H9 (cell line): Measurements from ENCODE around the gene FBLN2. TPM values are rescaled to one million over a fixed set of nuclear protein-coding genes. Genes with fewer than 3 reads are reported as not detected.
A peak's percentile ranks its signal among the peaks of the same experiment; 100 is the strongest.

Source experiments
- DNase-seq: peaks from one replicate; pipeline ENCODE4 v3.0.0-alpha.2; 2017
- H2AFZ ChIP-seq: one replicate; pipeline ENCODE4 v1.6.1; 2013; ENCODE audit warnings: mild to moderate bottlenecking, low read length, control low read depth, moderate library complexity
- H2AK5ac ChIP-seq: 2 replicates; pipeline ENCODE4 v1.6.1; 2013; ENCODE audit warnings: low read length, control low read depth, mixed read lengths; ENCODE audit not compliant: insufficient read length
- H2BK120ac ChIP-seq: one replicate; pipeline ENCODE4 v1.6.1; 2013; ENCODE audit warnings: low read depth, mild to moderate bottlenecking, low read length, control low read depth, inconsistent platforms; ENCODE audit not compliant: poor library complexity, severe bottlenecking
- H2BK12ac ChIP-seq: 2 replicates; pipeline ENCODE4 v1.6.1; 2013; ENCODE audit warnings: low read length, control low read depth, mixed read lengths, low read depth; ENCODE audit not compliant: insufficient read length
- H2BK15ac ChIP-seq: 2 replicates; pipeline ENCODE4 v1.6.1; 2013; ENCODE audit warnings: low read depth, low read length, control low read depth
- H2BK20ac ChIP-seq: one replicate; pipeline ENCODE4 v1.6.1; 2013; ENCODE audit warnings: low read depth, mild to moderate bottlenecking, low read length, control low read depth, inconsistent platforms; ENCODE audit not compliant: poor library complexity, severe bottlenecking
- H2BK5ac ChIP-seq: 2 replicates; pipeline ENCODE4 v1.6.1; 2013; ENCODE audit warnings: low read length, control low read depth, mixed read lengths; ENCODE audit not compliant: insufficient read length
- H3K14ac ChIP-seq: 2 replicates; pipeline ENCODE4 v1.6.1; 2013; ENCODE audit warnings: low read length, control low read depth; ENCODE audit not compliant: insufficient read depth
- H3K18ac ChIP-seq: 2 replicates; pipeline ENCODE4 v1.6.1; 2013; ENCODE audit warnings: low read depth, mild to moderate bottlenecking, mixed read lengths, low read length, control low read depth; ENCODE audit not compliant: insufficient read length
- H3K23ac ChIP-seq: 2 replicates; pipeline ENCODE4 v1.6.1; 2013; ENCODE audit warnings: low read length, control low read depth, mixed read lengths, low read depth; ENCODE audit not compliant: insufficient read length
- H3K23me2 ChIP-seq: 2 replicates; pipeline ENCODE4 v1.6.1; 2013; ENCODE audit warnings: low read depth, mild to moderate bottlenecking, mixed read lengths, low read length, control low read depth; ENCODE audit not compliant: insufficient read length, poor library complexity, severe bottlenecking
- H3K27ac ChIP-seq: 2 replicates; pipeline ENCODE4 v1.5.1; 2013; ENCODE audit warnings: low read length, control low read depth, mixed read lengths, low read depth; ENCODE audit not compliant: insufficient read length
- H3K27me3 ChIP-seq: 2 replicates; pipeline ENCODE4 v1.6.1; 2013; ENCODE audit warnings: low read length, control low read depth, inconsistent platforms; ENCODE audit not compliant: insufficient read depth
- H3K4ac ChIP-seq: 2 replicates; pipeline ENCODE4 v1.6.1; 2013; ENCODE audit warnings: low read depth, mild to moderate bottlenecking, control low read depth, inconsistent platforms, low read length, moderate library complexity
- H3K4me1 ChIP-seq: 2 replicates; pipeline ENCODE4 v1.6.1; 2013; ENCODE audit warnings: low read length, control low read depth, inconsistent platforms; ENCODE audit not compliant: insufficient read depth
- H3K4me2 ChIP-seq: 2 replicates; pipeline ENCODE4 v1.6.1; 2013; ENCODE audit warnings: low read length, control low read depth, mixed read lengths; ENCODE audit not compliant: insufficient read length, insufficient read depth
- H3K56ac ChIP-seq: 2 replicates; pipeline ENCODE4 v1.6.1; 2013; ENCODE audit warnings: low read depth, mild to moderate bottlenecking, mixed read lengths, low read length, control low read depth; ENCODE audit not compliant: insufficient read length
- H3K79me1 ChIP-seq: 2 replicates; pipeline ENCODE4 v1.6.1; 2013; ENCODE audit warnings: low read depth, mild to moderate bottlenecking, moderate library complexity, low read length, control low read depth, inconsistent platforms; ENCODE audit not compliant: insufficient read depth, poor library complexity, severe bottlenecking
- H3K79me2 ChIP-seq: 2 replicates; pipeline ENCODE4 v1.6.1; 2013; ENCODE audit warnings: low read length, control low read depth, inconsistent platforms; ENCODE audit not compliant: insufficient read depth
- H3K9ac ChIP-seq: 2 replicates; pipeline ENCODE4 v1.6.1; 2013; ENCODE audit warnings: low read length, control low read depth, mixed read lengths; ENCODE audit not compliant: insufficient read length; ENCODE audit errors: extremely low read depth
- H3K9me3 ChIP-seq: one replicate; pipeline ENCODE4 v1.6.1; 2013; ENCODE audit warnings: low read depth, low read length, inconsistent platforms; ENCODE audit not compliant: control insufficient read depth
- H3T11ph ChIP-seq: one replicate; pipeline ENCODE4 v1.6.1; 2013; ENCODE audit warnings: mild to moderate bottlenecking, low read length, control low read depth, inconsistent platforms
- H4K20me1 ChIP-seq: one replicate; pipeline ENCODE4 v1.6.1; 2013; ENCODE audit not compliant: control insufficient read depth, insufficient read length, insufficient read depth
- H4K5ac ChIP-seq: 2 replicates; pipeline ENCODE4 v1.6.1; 2013; ENCODE audit warnings: low read depth, mild to moderate bottlenecking, mixed read lengths, low read length, control low read depth; ENCODE audit not compliant: insufficient read length
- H4K8ac ChIP-seq: replicated peaks from 2 replicates; pipeline ENCODE4 v1.6.1; 2013; ENCODE audit warnings: low read length, control low read depth, mixed read lengths, low read depth; ENCODE audit not compliant: insufficient read length
- H4K91ac ChIP-seq: 2 replicates; pipeline ENCODE4 v1.6.1; 2013; ENCODE audit warnings: low read depth, mild to moderate bottlenecking, moderate library complexity, mixed read lengths, low read length, control low read depth; ENCODE audit not compliant: insufficient read length
- H3K27ac Mint-ChIP-seq, 3 experiments: 2 replicates in 2 of 3; 3 replicates in 1 of 3; pipeline ENCODE4 v1.8.0; 2020 to 2021; ENCODE audit warnings: mixed read lengths in 3 of 3, mild to moderate bottlenecking in 1 of 3, moderate library complexity in 1 of 3
- H3K27me3 Mint-ChIP-seq: 2 replicates; pipeline ENCODE4 v1.8.0; 2021; ENCODE audit warnings: low read depth, mild to moderate bottlenecking, moderate library complexity, mixed read lengths
- H3K36me3 Mint-ChIP-seq, 3 experiments: 2 replicates in 2 of 3; 3 replicates in 1 of 3; pipeline ENCODE4 v1.8.0; 2020 to 2021; ENCODE audit warnings: low read depth in 3 of 3, mixed read lengths in 3 of 3; ENCODE audit not compliant: insufficient read depth in 1 of 3
- H3K4me1 Mint-ChIP-seq, 2 experiments: 2 replicates each; pipeline ENCODE4 v1.8.0; 2020; ENCODE audit warnings: mixed read lengths in 2 of 2
- H3K4me3 Mint-ChIP-seq, 2 experiments: 2 replicates in 1 of 2; 3 replicates in 1 of 2; pipeline ENCODE4 v1.8.0; 2020 to 2021; ENCODE audit warnings: mild to moderate bottlenecking in 2 of 2, mixed read lengths in 2 of 2, moderate library complexity in 1 of 2
- H3K9me3 Mint-ChIP-seq, 2 experiments: 2 replicates in 1 of 2; 3 replicates in 1 of 2; pipeline ENCODE4 v1.8.0; 2020; ENCODE audit warnings: mild to moderate bottlenecking in 2 of 2, mixed read lengths in 2 of 2, moderate library complexity in 1 of 2
- CTCF ChIP-seq: fragments of 200-600 bp; sonication (generic); conservative IDR thresholded peaks from 3 replicates; pipeline ENCODE4 v1.8.0; 2021; ENCODE audit warnings: antibody characterized with exemption, mild to moderate bottlenecking
- WGBS: extraction: QIAGEN DNeasy Blood & Tissue Kit; methylation state at CpG from one replicate; pipeline ENCODE4 v1.1.7; 2013; ENCODE audit warnings: missing lambda C conversion rate, low lambda C conversion rate, mixed read lengths; ENCODE audit not compliant: insufficient read length; ENCODE audit errors: extremely low coverage; 5-methylcytosine and 5-hydroxymethylcytosine counted together
- total RNA-seq: library from RNA; stranded (reverse); gene quantifications from 2 replicates; pipeline ENCODE4 v1.2.1, GENCODE V29; 2021

Gene FBLN2
- total RNA-seq, 1 experiment from 2014 or later: 11.8 TPM

GRCh38 chr3:13595485-13595884, 46.6 kb downstream of the FBLN2 start:
- Histone ChIP-seq H3K56ac (no peak overlapping the region), H3K23ac (no peak overlapping the region), H2AK5ac (no peak overlapping the region), H4K5ac (no peak overlapping the region), H3K79me1 (no peaks in the 10 kb centered on the region), H4K8ac (no peak overlapping the region), H2BK12ac (no peak overlapping the region), H2BK120ac (no peak overlapping the region), H3K4ac (no peak overlapping the region), H3K27ac (no peak overlapping the region), H2BK5ac (no peak overlapping the region), H4K91ac (no peak overlapping the region), H2AFZ (no peak overlapping the region), H4K20me1 (no peaks in the 10 kb centered on the region), H3K9me3 (no peaks in the 10 kb centered on the region), H3K14ac (no peak overlapping the region), H3T11ph (no peak overlapping the region), H3K79me2 (no peaks in the 10 kb centered on the region), H3K4me2 (no peak overlapping the region), H3K27me3 (no peaks in the 10 kb centered on the region), H2BK15ac (no peak overlapping the region), H3K18ac (no peak overlapping the region), H3K23me2 (no peaks in the 10 kb centered on the region), H2BK20ac (no peak overlapping the region), H3K9ac (no peak overlapping the region), H3K4me1 (no peaks in the 10 kb centered on the region)
- DNase-seq: no peak
- peak overlapping the region in 1 of 3 experiments; percentile 60; a peak in 1 of 7 replicates for H3K27ac Mint-ChIP-seq
- peaks cover 3% of the 10 kb centered on the region for H3K27me3 Mint-ChIP-seq
- no peak for TF ChIP-seq CTCF
- no peaks in the 10 kb centered on the region for H3K9me3 Mint-ChIP-seq
- WGBS: no CpG with 5 or more reads among the region's 5 CpGs
- no peak overlapping the region for H3K4me3 Mint-ChIP-seq
- no peaks in the 10 kb centered on the region for H3K36me3 Mint-ChIP-seq
- H3K4me1 Mint-ChIP-seq: peaks cover 24 to 36% of the 10 kb centered on the region in 2 experiments
